ENCODE results near the gene ZNF526.

GRCh38 chr19:42202290-42202880 is 17.7 kb upstream of the ZNF526 start:
- TF ChIP-seq EP300 (IDR thresholded peaks at IDR 0.05): no peak
- TF ChIP-seq CTCF (IDR thresholded peaks at IDR 0.05): no peak
